ENCODE data around the gene AP1B1. TPM values are rescaled to one million over a fixed set of nuclear protein-coding genes. Genes with fewer than 3 reads are reported as not detected.

AP1B1 gene
- polyA plus RNA-seq, 1 donor from 2014 or later = 43.8 TPM

DNA sequence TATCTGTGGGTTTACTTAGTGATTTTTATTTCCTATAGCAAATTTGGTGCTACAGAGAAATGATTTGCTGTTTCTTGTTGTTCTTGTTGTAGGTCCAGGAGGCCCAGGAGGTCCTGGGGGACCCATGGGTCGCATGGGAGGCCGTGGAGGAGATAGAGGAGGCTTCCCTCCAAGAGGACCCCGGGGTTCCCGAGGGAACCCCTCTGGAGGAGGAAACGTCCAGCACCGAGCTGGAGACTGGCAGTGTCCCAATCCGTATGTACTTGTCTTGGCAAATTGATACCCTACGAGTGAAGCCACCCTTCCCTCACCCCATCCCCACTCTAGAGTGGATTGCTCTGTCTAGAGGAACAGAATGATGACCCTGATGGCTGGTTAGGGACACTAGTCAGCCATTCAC lies 89.7 kb downstream of the AP1B1 start:
- H3K27me3 ChIP-seq (ENCODE audit: insufficient read depth, low read depth, low read length) = no peaks in the 10 kb centered on the region
- H3K9me2 ChIP-seq (ENCODE audit: insufficient read depth, low read length) = no peaks in the 10 kb centered on the region
- no peaks in the 10 kb centered on the region for H4K20me1 ChIP-seq (ENCODE audit: insufficient read depth)
- H3K4me3 ChIP-seq (ENCODE audit: low read length) = no peak overlapping the region
- TF ChIP-seq TAF1 (IDR thresholded peaks at IDR 0.05; ENCODE audit: low read depth) (no peak), EZH2 (IDR thresholded peaks at IDR 0.05; ENCODE audit: borderline replicate concordance, insufficient read depth, low read length, poor library complexity, severe bottlenecking) (no peak), MXI1 (conservative IDR thresholded peaks at IDR 0.05; ENCODE audit: poor library complexity, severe bottlenecking) (no peak), RAD21 (conservative IDR thresholded peaks at IDR 0.05) (no peak), POLR2AphosphoS5 (IDR thresholded peaks at IDR 0.05) (no peak), SMC3 (conservative IDR thresholded peaks at IDR 0.05; ENCODE audit: poor library complexity) (no peak), EP300 (conservative IDR thresholded peaks at IDR 0.05; ENCODE audit: poor library complexity, severe bottlenecking) (no peak)
- TF ChIP-seq, protein P1, sequence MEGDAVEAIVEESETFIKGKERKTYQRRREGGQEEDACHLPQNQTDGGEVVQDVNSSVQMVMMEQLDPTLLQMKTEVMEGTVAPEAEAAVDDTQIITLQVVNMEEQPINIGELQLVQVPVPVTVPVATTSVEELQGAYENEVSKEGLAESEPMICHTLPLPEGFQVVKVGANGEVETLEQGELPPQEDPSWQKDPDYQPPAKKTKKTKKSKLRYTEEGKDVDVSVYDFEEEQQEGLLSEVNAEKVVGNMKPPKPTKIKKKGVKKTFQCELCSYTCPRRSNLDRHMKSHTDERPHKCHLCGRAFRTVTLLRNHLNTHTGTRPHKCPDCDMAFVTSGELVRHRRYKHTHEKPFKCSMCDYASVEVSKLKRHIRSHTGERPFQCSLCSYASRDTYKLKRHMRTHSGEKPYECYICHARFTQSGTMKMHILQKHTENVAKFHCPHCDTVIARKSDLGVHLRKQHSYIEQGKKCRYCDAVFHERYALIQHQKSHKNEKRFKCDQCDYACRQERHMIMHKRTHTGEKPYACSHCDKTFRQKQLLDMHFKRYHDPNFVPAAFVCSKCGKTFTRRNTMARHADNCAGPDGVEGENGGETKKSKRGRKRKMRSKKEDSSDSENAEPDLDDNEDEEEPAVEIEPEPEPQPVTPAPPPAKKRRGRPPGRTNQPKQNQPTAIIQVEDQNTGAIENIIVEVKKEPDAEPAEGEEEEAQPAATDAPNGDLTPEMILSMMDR (IDR thresholded peaks at IDR 0.05; ENCODE audit: poor library complexity, severe bottlenecking) = no peak
- TF ChIP-seq, protein P2, sequence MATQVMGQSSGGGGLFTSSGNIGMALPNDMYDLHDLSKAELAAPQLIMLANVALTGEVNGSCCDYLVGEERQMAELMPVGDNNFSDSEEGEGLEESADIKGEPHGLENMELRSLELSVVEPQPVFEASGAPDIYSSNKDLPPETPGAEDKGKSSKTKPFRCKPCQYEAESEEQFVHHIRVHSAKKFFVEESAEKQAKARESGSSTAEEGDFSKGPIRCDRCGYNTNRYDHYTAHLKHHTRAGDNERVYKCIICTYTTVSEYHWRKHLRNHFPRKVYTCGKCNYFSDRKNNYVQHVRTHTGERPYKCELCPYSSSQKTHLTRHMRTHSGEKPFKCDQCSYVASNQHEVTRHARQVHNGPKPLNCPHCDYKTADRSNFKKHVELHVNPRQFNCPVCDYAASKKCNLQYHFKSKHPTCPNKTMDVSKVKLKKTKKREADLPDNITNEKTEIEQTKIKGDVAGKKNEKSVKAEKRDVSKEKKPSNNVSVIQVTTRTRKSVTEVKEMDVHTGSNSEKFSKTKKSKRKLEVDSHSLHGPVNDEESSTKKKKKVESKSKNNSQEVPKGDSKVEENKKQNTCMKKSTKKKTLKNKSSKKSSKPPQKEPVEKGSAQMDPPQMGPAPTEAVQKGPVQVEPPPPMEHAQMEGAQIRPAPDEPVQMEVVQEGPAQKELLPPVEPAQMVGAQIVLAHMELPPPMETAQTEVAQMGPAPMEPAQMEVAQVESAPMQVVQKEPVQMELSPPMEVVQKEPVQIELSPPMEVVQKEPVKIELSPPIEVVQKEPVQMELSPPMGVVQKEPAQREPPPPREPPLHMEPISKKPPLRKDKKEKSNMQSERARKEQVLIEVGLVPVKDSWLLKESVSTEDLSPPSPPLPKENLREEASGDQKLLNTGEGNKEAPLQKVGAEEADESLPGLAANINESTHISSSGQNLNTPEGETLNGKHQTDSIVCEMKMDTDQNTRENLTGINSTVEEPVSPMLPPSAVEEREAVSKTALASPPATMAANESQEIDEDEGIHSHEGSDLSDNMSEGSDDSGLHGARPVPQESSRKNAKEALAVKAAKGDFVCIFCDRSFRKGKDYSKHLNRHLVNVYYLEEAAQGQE (IDR thresholded peaks at IDR 0.05; ENCODE audit: borderline replicate concordance) = no peak
- no peak overlapping the region for H3K9ac ChIP-seq (ENCODE audit: low read length)
- no peak overlapping the region for H3K4me2 ChIP-seq (ENCODE audit: low read length)
- no peaks in the 10 kb centered on the region for H3K79me2 ChIP-seq (replicated peaks; ENCODE audit: insufficient read depth, low read length)
- no peak overlapping the region for H3K27ac ChIP-seq (ENCODE audit: low read length)
- H3K9me3 ChIP-seq (ENCODE audit: low read length) = no peaks in the 10 kb centered on the region
- no peaks in the 10 kb centered on the region for H3F3A ChIP-seq (ENCODE audit: insufficient read depth, low read length, poor library complexity, severe bottlenecking)
- H2AFZ ChIP-seq (ENCODE audit: low read depth, low read length) = no peak overlapping the region
- H3K36me3 ChIP-seq (ENCODE audit: insufficient read depth, low read length) = peaks cover 20% of the 10 kb centered on the region

DNA sequence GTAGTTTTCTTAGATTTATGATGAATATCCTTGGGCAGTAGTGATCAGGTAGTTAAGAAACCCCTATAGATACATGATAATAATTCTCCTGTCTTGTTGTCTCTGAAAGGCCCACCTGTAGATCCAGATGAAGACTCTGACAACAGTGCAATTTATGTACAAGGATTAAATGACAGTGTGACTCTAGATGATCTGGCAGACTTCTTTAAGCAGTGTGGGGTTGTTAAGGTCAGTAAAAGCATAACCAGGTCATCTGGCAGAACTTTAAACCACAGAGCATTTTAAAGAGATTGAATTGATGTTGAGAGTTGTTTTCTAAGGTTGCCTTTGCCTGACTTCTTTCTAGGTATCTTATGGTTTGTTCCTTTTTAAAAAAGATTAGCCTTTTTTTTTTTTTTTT lies 96.0 kb downstream of the AP1B1 start:
- Histone ChIP-seq H3K27ac (ENCODE audit: low read length) (no peak overlapping the region), H2AFZ (ENCODE audit: low read depth, low read length) (no peak overlapping the region), H3K36me3 (ENCODE audit: insufficient read depth, low read length) (peaks cover 30% of the 10 kb centered on the region), H3K9me3 (ENCODE audit: low read length) (no peaks in the 10 kb centered on the region), H3F3A (ENCODE audit: insufficient read depth, low read length, poor library complexity, severe bottlenecking) (no peaks in the 10 kb centered on the region), H3K79me2 (replicated peaks; ENCODE audit: insufficient read depth, low read length) (peaks cover 8% of the 10 kb centered on the region), H3K27me3 (ENCODE audit: insufficient read depth, low read depth, low read length) (no peaks in the 10 kb centered on the region), H3K9ac (ENCODE audit: low read length) (no peak overlapping the region), H3K4me3 (ENCODE audit: low read length) (no peak overlapping the region), H3K4me2 (ENCODE audit: low read length) (no peak overlapping the region), H4K20me1 (ENCODE audit: insufficient read depth) (peaks cover 5% of the 10 kb centered on the region), H3K9me2 (ENCODE audit: insufficient read depth, low read length) (no peaks in the 10 kb centered on the region)
- TF ChIP-seq RAD21 (conservative IDR thresholded peaks at IDR 0.05) (no peak), TAF1 (IDR thresholded peaks at IDR 0.05; ENCODE audit: low read depth) (no peak), POLR2AphosphoS5 (IDR thresholded peaks at IDR 0.05) (no peak), EP300 (conservative IDR thresholded peaks at IDR 0.05; ENCODE audit: poor library complexity, severe bottlenecking) (no peak), EZH2 (IDR thresholded peaks at IDR 0.05; ENCODE audit: borderline replicate concordance, insufficient read depth, low read length, poor library complexity, severe bottlenecking) (no peak), SMC3 (conservative IDR thresholded peaks at IDR 0.05; ENCODE audit: poor library complexity) (no peak), MXI1 (conservative IDR thresholded peaks at IDR 0.05; ENCODE audit: poor library complexity, severe bottlenecking) (no peak)
- TF ChIP-seq, protein P1 (IDR thresholded peaks at IDR 0.05; ENCODE audit: poor library complexity, severe bottlenecking) = no peak
- TF ChIP-seq, protein P2 (IDR thresholded peaks at IDR 0.05; ENCODE audit: borderline replicate concordance) = no peak
